Cardiac muscle cell (in vitro differentiated cells and primary cell): Measurements from ENCODE around the gene PCDHA9. TPM values are rescaled to one million over a fixed set of nuclear protein-coding genes. Genes with fewer than 3 reads are reported as not detected.
"Not testable (repeated sequence)": the region's sequence is repeated elsewhere in the genome, so short reads cannot be mapped to it uniquely, and the experiment has no call there.

ENCODE experiments used
- DNase-seq, 2 donors: peaks; one replicate each; pipeline versions ENCODE4 v3.0.0 to v3.0.0-alpha.2; 2010 to 2017; ENCODE audit warnings: low read depth in 1 of 2, low spot score in 1 of 2
- H3K27ac ChIP-seq: fragments of 200-600 bp; sonication (generic); 2 replicates; pipeline ENCODE4 v1.5.1; 2016
- H3K27me3 ChIP-seq: fragments of 200-600 bp; sonication (generic); 2 replicates; pipeline ENCODE4 v1.6.0; 2016; ENCODE audit warnings: control low read depth
- H3K36me3 ChIP-seq: fragments of 200-600 bp; sonication (generic); 2 replicates; pipeline ENCODE4 v1.5.1; 2016; ENCODE audit warnings: control low read depth
- H3K4me1 ChIP-seq: fragments of 200-600 bp; sonication (generic); 2 replicates; pipeline ENCODE4 v1.8.1; 2017; ENCODE audit warnings: low read depth, mild to moderate bottlenecking, mixed run types
- H3K4me3 ChIP-seq: fragments of 200-600 bp; sonication (generic); 2 replicates; pipeline ENCODE4 v1.5.1; 2016; ENCODE audit warnings: mild to moderate bottlenecking
- H3K9me3 ChIP-seq: fragments of 200-600 bp; sonication (generic); 2 replicates; pipeline ENCODE4 v1.5.1; 2017; ENCODE audit warnings: low read depth, mild to moderate bottlenecking, control low read depth
- CTCF ChIP-seq: IDR thresholded peaks from 2 replicates; pipeline ENCODE4 v1.5.1; 2012; ENCODE audit warnings: low read depth, mild to moderate bottlenecking, low read length
- polyA plus RNA-seq: library from polyadenylated mRNA; unstranded; fragments of >200 nt; fragmentation: Nextera tagmentation; extraction: Ambion mirVana; gene quantifications from 2 replicates; pipeline ENCODE4 v1.2.1, GENCODE V29; 2016
- total RNA-seq: library from RNA; depleted of rRNA; stranded (reverse); fragments of >200 nt; gene quantifications from 2 replicates; pipeline ENCODE4 v1.2.3, GENCODE V29; 2016

Gene PCDHA9
- total and polyA plus RNA-seq, 2 experiments from 2014 or later: 0.70 to 2.2 TPM

GRCh38 chr5:140808889-140809291, 39.3 kb upstream of the PCDHA9 start:
- H3K27ac ChIP-seq: no peak overlapping the region
- no peak for TF ChIP-seq CTCF
- H3K9me3 ChIP-seq: no peaks in the 10 kb centered on the region
- no peak overlapping the region for H3K4me3 ChIP-seq
- H3K27me3 ChIP-seq: no peaks in the 10 kb centered on the region
- H3K36me3 ChIP-seq: no peaks in the 10 kb centered on the region
- peaks cover 4% of the 10 kb centered on the region for H3K4me1 ChIP-seq
- DNase-seq: no peak

DNA sequence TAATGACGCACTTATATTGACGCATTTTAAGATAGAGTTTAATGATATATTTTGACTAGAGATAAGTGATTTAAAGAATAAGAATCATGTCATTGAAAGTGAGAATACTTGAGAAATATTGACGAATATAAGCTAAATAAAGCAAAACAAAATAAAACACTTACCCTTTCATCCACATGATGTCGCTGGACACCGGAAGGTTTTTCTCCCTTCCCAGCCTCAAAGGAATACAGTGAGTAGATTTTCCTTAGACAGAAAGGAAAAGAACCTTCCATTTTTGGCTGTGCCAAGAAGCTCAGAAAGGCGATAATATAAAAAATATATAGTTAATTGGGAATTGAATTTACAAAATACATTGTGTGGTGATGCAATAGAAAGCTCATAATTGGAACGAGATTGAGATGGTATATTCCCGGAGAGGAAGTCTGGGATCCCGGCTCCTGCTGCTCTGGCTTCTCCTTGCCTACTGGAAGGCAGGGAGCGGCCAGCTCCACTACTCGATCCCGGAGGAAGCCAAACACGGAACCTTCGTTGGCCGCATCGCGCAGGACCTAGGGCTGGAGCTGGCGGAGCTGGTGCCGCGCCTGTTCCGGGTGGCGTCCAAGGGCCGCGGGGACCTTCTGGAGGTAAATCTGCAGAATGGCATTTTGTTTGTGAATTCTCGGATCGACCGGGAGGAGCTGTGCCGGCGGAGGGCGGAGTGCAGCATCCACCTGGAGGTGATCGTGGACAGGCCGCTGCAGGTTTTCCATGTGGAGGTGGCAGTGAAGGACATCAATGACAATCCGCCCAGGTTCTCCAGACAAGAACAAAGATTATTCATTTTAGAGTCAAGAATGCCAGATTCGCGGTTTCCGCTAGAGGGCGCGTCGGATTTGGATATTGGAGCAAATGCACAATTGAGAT, 26.6 kb upstream of the PCDHA9 start, which contains the start of gene PCDHA5:
Gene PCDHA5, plus strand, starts transcription at position 239 of the 906 bp plus-strand sequence.
- no peak within 1 kb of the TSS for H3K4me3 ChIP-seq
- H3K27ac ChIP-seq: no peak within 1 kb of the TSS
- TF ChIP-seq CTCF: peak; percentile 31
- peak in 1 of 2 donors; percentile 8 for DNase-seq
- H3K27me3 ChIP-seq: no peaks in the 10 kb centered on the region
- no peaks in the 10 kb centered on the region for H3K9me3 ChIP-seq
- no peaks in the 10 kb centered on the region for H3K36me3 ChIP-seq
- H3K4me1 ChIP-seq: no peaks in the 10 kb centered on the region

GRCh38 chr5:140822281-140822629, 25.9 kb upstream of the PCDHA9 start:
- Histone ChIP-seq H3K4me1 (no peaks in the 10 kb centered on the region), H3K36me3 (no peaks in the 10 kb centered on the region), H3K4me3 (no peak overlapping the region), H3K27me3 (no peaks in the 10 kb centered on the region), H3K27ac (no peak overlapping the region), H3K9me3 (no peaks in the 10 kb centered on the region)
- TF ChIP-seq CTCF: no peak
- DNase-seq: no peak

- not testable (repeated sequence) for H3K27ac ChIP-seq
Observed at GRCh38 chr5:140822969-140823368, 25.2 kb upstream of the PCDHA9 start.

DNA sequence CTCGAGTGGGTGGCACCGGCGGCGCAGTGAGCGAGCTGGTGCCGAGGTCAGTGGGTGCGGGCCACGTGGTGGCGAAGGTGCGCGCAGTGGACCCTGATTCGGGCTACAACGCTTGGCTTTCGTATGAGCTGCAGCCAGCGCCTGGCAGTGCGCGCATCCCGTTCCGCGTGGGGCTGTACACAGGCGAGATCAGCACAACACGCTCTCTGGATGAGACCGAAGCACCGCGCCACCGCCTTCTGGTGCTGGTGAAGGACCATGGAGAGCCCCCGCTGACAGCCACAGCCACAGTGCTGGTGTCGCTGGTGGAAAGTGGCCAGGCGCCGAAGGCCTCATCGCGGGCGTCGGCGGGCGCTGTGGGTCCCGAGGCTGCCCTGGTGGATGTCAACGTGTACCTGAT, 24.7 kb upstream of the PCDHA9 start:
- Histone ChIP-seq H3K36me3 (no peaks in the 10 kb centered on the region), H3K27ac (no peak overlapping the region), H3K27me3 (no peaks in the 10 kb centered on the region), H3K4me1 (no peaks in the 10 kb centered on the region), H3K9me3 (no peaks in the 10 kb centered on the region), H3K4me3 (no peak overlapping the region)
- TF ChIP-seq CTCF: no peak
- DNase-seq: no peak

More at GRCh38 chr5:140822969-140823368, 25.2 kb upstream of the PCDHA9 start:
- H3K4me1 ChIP-seq, H3K36me3 ChIP-seq, DNase-seq, H3K4me3 ChIP-seq, H3K9me3 ChIP-seq, H3K27me3 ChIP-seq: not testable (repeated sequence)

DNA sequence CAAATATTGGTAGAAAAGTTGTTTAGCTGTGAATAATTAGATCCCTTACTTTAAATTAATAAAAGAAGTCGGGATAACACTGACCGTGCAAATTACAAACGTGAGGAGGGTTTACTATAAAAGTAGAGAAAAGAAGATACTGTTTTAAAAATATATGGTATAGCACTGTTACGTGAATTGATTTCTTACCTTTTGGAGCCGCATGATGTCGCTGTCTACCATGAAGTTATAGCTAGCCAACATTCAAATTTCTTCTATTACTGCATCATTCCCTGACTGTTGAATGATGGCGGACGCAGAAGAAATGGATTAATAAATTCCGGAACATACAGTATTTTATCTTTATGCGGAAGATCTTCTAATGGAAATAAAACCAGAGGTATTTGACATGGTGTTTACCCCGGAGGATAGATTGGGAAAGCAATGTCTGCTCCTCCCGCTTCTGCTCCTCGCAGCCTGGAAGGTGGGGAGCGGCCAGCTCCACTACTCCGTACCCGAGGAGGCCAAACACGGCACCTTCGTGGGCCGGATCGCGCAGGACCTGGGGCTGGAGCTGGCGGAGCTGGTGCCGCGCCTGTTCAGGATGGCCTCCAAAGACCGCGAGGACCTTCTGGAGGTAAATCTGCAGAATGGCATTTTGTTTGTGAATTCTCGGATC, 20.3 kb upstream of the PCDHA9 start, which contains the start of gene PCDHA6:
Gene PCDHA6, plus strand, starts transcription at position 257 of the 658 bp plus-strand sequence. Its CDS starts 132 bp downstream, at position 389.
- Histone ChIP-seq H3K36me3 (no peaks in the 10 kb centered on the region), H3K27me3 (no peaks in the 10 kb centered on the region), H3K4me1 (no peaks in the 10 kb centered on the region), H3K27ac (no peak within 1 kb of the TSS), H3K9me3 (no peaks in the 10 kb centered on the region), H3K4me3 (peak within 1 kb of the TSS; percentile 51)
- no peak for TF ChIP-seq CTCF
- DNase-seq: peak in 1 of 2 donors; percentile 47
